IPS-11a (cell line): ENCODE measurements around the gene FAM76B.
"Not testable (repeated sequence)": the region's sequence is repeated elsewhere in the genome, so short reads cannot be mapped to it uniquely, and the experiment has no call there.

Experiments
- H3K4me3 ChIP-seq: one replicate; pipeline ENCODE4 v1.5.1; 2013; ENCODE audit warnings: low read depth, low read length, control low read depth

Gene FAM76B

DNA sequence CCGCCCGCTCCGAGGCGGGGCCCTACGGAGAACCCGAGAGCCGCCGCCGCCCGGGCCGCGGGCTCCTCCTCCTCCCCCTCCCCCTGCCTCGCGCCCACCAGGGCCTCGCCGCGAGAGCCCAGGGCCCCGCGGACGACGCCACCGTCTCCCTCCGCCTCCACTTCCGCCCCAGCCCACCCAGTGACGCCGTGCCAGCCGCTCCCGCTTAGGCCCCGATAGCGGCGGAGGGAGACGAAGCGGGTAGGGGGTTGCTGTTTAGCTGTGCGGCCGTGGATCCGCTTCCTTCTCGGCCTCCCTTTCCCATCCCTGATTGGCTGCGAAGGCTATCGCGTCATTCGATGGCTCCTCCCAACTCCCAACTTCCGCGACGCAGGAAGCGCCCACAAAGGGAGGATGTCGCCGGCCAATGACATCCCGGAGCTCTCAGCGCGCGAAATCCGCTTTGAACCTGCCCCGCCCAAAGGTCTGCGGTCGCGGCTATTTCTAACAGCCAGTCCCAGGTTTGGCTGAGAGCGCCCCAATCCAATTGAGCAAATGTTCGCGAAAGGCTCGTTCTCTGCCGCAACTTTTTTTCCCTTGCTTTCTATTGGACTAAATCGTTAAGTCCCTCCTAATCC lies at the start of gene FAM76B:
FAM76B (minus strand) TSS at position 277 of the 617 bp plus-strand sequence. CDS start 304 bp downstream, outside the sequence.
- peak within 1 kb of the TSS; percentile 72 for H3K4me3 ChIP-seq

DNA sequence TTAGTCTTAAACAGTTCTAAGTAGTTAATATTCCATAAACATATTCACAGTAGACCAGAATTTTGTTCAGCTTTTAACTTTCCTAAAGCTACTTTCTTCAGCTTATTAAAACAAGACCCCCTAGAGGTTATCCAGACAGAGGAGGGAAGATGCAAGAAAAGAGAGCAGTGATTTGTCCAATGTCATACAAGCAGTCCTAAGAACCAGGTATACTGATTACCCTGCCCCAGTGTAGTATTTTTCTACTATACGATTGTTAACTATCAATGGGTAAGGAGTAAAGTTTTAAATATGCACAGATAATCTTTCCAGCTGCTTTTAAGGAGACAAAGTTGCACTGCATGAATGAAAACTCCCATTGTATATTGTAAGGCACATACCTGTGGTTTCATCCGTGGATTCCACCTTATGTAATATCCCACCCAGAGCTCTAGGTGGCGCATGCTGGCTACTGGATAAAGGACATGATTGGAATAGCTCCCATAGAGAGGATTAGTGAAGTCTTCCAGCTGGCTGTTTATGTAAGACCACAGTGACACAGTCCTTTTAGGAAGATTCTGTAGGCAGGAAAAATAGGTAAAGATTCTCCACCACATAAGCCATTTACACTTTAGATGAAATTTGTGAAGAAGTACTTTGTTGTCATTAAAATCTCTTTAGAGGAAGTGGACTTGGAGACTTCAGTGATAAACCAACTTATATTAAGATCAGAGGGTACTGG lies 46.3 kb upstream of the FAM76B start:
- no peak overlapping the region for H3K4me3 ChIP-seq

DNA sequence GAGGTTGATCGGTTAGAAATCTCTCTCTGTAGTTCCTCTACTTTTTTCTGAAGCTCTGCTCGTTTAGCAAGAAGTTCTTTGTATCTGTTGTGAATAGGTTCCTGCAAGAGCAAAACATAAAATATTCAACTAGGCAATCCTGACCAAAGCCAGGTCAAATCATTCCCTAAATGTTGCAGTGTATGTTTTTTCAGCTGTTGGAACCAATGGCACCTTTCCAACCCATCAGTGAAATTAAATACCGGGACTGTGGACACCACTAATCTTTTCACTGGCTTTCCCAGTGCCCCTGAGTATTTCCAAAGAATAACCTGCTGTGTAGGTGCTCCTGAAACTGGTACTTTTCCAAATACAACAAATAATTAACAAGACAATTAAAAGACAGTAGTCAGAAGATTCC lies 45.8 kb upstream of the FAM76B start:
- H3K4me3 ChIP-seq = no peak overlapping the region

DNA sequence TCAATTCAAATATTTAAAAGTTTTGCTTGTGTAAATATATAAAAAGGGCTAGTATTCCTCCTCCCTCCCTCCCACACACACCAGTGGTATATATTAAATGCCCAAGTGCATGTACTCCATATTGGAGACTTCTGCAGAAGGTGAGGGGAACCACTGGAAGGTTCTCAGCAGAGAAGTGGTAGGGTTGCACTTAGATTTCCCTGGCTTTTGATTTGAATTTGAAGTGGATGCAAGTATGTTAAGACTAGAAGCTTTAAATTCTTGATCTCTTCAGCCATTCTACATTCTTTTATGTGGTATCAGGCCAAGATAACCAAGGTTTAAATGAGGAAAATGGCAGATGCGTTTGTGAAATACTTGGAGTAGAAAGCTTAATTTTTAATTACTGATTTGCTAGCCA lies 43.8 kb upstream of the FAM76B start:
- H3K4me3 ChIP-seq = no peak overlapping the region

DNA sequence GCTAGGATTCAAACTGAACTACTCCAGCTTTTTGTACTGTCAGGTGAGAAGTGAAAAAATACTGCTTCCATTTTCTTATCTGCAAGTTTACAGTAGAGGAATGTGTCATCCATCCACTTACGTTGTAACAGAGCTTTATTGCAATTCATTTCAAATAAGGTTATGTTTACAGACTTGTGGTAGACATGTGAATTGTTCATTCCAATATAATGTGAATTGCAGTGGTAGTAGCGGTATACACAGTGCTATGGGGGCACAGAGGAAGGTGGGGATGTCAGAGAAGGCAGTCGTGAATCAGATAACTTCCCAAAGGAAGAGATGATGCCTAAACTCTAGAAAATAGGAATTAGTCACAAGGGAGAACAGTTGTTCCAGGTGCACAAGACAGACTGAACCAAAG lies 43.2 kb upstream of the FAM76B start:
- no peak overlapping the region for H3K4me3 ChIP-seq

DNA sequence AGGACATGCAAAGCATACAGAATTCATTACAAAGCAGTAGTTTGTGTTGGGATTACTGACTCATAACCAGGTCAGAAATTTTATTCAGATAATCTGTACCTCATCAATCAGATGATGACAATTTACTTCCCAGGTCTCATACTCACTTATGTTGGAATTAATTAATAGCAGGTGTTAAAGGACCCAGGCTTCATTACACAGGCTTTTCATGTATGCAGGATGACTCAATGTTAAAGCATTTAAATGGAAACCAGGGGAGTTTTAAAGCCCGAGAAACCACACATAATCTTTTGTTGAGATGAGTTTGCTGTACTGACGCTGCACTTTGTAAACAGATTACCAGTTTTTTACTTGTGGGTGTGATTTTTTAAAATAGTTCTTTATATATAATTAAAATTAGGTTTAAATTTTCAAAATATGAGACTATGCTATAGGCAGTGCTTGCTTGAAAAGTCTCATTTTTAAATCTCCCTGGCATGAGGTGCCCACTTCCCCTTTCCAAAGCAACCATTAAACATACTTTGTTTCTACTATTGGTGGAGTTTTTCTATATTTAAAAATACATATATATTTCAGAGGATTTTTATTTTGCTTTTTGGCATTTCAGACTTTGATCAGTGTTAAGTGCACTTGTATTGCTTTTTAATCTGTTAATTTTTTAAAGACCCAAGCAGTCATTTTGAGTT lies 41.8 kb upstream of the FAM76B start:
- no peak overlapping the region for H3K4me3 ChIP-seq

DNA sequence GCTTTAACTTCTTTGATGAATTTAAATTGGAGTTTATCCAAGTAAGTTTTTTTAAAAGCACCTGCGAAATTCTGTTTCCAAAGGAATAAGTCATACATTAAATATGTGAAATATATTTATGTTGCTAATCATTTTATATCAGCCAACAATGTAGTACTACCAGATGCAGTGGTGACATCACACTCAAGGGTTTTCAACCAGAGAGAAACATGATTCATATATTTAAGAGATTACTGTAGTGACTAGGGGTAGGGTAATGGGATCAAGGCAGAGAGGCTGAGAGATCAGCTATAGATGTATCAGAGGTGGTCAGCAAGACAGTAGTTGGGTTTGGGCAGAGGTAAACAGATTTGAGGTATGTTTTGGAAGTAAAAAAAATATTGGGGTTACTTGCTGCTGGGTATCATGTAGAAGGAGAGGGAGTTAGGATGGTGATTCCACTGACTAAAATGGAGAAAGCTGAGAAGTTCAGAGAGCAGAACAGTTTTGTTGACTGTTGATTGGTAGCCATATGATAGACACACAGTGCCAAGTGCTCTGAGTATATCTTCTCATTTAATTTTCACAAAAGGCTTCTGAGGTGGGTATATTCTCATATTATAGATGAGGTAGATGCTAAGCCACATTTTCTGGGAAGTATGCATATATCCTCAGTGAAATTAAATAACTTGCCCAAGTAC lies 40.1 kb upstream of the FAM76B start:
- H3K4me3 ChIP-seq = no peak overlapping the region

DNA sequence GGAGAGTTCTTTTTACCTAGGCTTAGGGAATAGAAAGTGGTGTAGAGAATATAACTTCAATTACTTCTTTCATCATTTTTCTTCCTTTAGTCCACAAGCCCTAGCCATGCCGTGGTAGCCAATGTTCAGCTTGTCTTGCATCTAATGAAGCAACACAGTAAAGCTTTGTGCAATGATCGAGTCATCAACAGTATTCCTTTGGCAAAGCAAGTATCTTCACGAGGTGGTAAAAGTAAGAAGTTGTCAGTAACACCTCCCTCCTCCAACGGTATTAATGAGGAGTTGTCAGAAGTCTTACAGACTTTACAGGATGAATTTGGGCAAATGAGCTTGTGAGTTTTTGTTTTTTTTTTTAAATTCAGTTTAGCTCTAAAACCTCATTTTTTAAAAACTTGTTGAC lies 38.1 kb upstream of the FAM76B start:
- no peak overlapping the region for H3K4me3 ChIP-seq

DNA sequence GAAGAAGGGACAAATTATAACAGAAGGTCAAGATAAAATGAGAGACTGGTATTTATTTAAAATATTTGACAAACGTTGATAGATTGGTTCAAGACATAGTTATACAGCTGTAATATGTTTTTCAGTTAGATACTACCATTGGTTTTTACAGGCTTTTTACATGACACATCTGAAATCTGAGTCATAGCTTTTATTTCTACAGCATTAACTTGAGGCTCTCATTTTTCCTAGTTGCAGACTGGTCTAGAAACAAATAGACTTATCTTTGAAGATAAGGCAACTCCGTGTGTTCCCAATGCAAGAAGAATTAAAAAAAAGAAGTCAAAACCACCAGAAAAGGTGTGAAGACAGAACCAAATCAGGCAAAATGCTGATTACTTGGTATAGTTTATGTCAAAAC lies 32.1 kb upstream of the FAM76B start:
- H3K4me3 ChIP-seq = no peak overlapping the region

DNA sequence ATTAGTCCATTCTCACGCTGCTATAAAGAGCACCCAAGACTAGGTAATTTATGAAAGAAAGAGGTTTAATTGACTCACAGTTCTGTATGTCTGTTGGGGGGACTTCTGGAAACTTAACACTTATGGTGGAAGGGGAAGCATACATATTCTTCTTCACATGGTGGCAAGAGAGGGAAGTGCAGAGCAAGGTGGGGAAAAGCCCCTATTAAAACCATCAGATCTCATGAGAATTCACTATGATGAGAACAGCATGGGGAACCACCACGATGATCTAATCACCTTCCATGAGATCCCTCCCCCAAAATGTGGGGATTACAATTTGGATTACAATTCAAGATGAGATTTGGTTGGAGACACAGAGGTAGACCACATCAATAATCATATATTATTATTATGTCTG lies 26.5 kb upstream of the FAM76B start:
- H3K4me3 ChIP-seq = no peak overlapping the region

DNA sequence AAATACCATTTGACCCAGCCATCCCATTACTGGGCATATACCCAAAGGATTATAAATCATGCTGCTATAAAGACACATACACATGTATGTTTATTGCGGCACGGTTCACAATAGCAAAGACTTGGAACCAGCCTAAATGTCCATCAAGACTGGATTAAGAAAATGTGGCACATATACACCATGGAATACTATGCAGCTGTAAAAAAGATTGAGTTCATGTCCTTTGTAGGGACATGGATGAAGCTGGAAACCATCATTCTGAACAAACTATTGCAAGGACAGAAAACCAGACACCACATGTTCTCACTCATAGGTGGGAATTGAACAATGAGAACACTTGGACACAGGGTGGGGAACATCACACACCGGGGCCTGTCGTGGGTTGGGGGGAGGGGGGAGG lies 21.5 kb upstream of the FAM76B start:
- not testable (repeated sequence) for H3K4me3 ChIP-seq

DNA sequence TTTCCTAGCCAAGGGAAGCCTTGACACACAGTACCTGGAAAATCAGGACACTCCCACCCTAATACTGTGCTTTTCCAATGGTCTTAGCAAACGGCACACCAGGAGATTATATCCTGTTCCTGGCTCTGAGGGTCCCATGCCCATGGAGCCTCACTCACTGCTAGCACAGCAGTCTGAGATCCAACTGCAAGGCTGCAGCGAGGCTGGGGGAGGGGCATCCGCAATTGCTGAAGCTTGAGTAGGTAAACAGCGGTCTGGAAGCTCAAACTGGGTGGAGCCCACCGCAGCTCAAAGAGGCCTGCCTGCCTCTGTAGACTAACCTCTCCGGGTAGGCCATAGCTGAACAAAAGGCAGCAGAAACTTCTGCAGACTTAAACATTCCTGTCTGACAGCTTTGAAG lies 16.9 kb upstream of the FAM76B start:
- H3K4me3 ChIP-seq = not testable (repeated sequence)

DNA sequence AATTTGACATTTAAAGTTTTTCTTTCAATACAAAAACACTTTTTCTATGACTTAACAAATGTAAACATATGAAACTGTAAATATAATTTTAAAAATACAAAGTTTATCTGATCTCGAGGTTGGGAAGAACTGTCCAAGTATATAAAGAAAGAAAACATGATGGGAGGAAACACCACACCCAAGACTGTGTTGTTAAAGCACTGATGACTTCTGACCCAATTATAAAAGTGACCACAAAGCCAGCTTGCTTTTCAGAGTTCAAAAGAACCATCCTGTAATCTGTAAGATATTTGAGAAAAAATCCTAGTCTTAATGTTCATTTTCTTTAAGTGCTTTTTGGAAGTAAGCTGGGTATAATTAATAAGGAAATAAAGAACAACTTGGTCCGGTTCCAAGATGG lies 16.3 kb upstream of the FAM76B start:
- no peak overlapping the region for H3K4me3 ChIP-seq

DNA sequence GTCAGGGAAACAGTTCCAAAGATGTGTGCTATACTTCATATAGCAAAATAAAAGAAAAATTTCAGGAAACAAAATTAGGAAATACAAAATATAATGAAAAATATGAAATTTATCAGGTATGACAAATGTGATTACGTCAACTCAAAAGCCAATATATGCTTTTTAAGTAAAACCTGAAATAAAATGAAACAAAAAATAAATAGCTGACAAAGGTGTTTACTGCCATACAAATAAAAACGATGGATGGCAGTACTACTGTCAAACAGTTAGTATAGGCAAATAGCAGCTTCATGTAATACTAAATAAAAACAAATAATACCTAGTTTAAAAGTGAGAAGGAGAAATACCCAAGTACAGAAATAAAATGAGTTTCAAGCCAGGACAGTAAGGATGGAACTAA lies 14.4 kb upstream of the FAM76B start:
- no peak overlapping the region for H3K4me3 ChIP-seq

DNA sequence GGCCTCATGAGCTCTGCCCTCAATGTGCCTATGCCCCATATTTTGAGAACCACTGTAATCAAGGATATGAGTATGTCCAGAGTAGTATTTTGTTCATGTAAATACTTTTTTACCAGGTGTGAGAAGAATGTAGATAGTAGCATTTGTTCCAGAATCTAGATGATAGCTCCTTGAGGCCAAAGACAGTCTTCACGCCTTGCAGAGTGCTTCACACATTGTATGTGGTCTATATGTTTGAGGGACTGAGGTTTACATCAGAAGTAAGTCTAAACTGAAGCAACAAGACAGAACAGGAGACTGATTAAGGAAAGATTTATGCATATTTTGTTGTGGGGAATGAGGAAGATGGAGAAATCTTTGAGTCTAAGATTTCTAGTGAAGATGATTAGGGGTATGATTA lies 13.2 kb upstream of the FAM76B start:
- no peak overlapping the region for H3K4me3 ChIP-seq

DNA sequence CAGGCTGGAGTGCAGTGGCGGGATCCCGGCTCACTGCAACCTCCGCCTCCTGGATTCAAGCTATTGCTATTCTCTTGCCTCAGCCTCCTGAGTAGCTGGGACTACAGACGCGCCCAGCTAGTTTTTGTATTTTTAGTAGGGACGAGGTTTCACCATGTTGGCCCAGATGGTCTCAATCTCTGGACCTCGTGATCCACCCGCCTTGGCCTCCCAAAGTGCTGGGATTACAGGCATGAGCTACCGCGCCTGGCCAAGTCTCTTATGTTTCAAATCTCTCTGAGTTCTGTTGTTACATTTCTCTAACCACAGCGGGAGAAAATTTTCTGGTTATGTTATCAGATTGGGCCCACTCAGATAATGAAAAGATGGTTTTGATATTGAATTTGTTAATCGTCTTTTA lies 10.9 kb upstream of the FAM76B start:
- no peak overlapping the region for H3K4me3 ChIP-seq

DNA sequence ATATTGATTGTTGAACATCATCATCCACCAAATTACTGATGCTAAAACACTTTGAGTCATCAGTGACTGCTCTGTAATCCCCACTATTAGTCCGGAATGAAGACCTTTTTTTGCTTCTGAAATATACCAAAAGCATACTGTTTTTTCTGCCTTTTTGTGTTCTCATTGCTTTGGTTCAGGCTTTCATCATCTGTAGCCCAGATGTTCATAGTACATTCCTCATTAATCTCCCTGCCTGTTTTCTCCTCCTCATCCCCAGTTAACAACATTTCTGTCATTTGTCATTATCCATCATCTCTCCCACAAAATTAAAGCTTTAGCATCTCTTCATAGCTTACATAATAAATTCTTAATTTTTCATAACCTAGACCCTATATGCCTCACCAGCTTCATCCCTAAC lies 10.0 kb upstream of the FAM76B start:
- H3K4me3 ChIP-seq = no peak overlapping the region

DNA sequence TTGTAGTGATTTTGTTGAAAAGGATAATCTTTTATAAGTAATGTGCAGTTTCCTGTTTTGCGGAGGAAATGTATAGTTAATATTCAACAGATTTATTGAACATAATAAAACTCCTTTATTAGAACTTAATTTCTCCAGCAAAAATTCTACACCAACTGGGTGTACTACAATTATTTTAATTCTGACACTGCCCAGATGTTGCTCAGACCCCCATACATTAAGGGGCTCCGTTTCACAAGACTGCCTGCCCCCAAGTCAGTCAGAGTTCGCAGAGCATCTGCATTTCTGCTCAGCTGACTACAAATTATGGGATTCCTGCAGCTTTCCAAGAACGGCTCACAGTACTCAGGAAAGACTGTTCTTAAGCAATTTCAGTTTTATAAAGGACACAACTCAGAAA lies 6.9 kb upstream of the FAM76B start:
- H3K4me3 ChIP-seq = no peak overlapping the region

DNA sequence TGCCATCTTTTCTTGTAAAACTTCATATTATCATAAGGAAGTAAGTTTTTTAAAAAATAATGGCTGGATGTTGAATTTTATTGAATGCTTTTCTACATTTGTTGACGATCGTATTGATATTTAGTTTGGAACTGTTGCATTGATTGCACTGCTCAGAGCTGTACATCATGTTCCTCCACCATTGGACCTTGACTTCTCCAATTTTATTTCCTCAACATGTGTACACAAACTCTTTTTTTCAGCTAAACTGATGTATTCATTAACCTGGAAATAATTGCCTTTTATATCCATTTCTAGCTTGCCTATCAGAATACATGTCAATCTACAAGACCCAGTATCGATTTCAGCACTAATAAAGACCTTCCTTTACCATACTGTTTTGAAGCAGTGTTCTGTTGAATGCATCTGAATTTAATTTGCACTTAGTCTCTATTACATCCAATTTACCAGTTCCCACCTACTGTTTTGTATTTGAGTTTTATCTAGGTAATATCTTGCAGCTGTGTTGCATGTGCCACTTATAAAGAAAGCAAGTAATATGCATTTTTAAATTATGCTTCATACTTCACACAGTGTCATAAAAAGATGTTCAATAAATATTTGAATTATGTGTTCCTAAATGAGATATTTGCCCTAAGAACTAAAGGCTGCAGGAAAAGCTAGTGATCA lies 6.2 kb upstream of the FAM76B start:
- no peak overlapping the region for H3K4me3 ChIP-seq

DNA sequence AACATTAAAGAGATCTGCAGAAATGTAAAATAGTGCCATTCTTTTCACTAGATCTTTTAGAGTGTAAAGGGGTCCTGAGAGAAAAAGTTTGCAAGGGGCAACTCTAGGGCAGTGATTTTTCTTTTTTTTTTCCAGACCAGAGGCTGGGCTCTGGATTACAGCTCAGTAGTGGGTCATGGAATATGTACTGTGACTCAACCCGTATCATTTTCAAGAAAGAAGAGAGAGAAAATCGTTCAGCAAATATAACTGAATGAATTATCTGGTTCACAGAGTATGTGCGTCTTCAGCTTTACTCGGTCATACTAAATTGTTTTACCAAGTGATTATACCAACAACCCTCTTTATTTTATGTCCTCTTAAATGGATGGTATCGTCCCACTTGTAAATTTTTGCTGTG lies 4.5 kb upstream of the FAM76B start:
- no peak overlapping the region for H3K4me3 ChIP-seq

DNA sequence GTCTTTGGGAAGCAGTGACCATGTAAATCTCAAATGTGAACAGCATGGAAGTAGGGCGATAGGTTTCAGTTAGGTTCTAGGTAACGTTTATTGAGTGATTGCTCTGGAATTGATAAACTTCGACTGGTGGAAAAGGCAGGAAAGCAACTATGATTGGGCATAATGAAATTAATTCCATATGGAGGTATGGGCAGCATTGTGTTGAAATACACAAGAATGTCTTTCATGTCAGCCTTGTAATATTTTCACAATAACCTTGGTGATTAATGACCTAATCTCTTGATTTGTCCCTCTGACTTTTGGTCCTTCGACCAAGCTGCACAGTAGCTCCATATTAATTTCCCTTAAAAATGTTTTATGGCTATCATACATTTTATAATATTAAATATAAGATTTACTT lies 3.5 kb upstream of the FAM76B start:
- no peak overlapping the region for H3K4me3 ChIP-seq
